HG03520 (cell line): ENCODE data around the gene STOML1.
A peak's percentile ranks its signal among the peaks of the same experiment; 100 is the strongest.

Source experiments
- ATAC-seq: cut with Tn5 transposase; IDR thresholded peaks from one replicate; pipeline ENCODE4 v1.9.1; 2021; ENCODE audit warnings: mild to moderate bottlenecking, moderate library complexity; ENCODE audit not compliant: unreplicated experiment

The STOML1 gene

DNA sequence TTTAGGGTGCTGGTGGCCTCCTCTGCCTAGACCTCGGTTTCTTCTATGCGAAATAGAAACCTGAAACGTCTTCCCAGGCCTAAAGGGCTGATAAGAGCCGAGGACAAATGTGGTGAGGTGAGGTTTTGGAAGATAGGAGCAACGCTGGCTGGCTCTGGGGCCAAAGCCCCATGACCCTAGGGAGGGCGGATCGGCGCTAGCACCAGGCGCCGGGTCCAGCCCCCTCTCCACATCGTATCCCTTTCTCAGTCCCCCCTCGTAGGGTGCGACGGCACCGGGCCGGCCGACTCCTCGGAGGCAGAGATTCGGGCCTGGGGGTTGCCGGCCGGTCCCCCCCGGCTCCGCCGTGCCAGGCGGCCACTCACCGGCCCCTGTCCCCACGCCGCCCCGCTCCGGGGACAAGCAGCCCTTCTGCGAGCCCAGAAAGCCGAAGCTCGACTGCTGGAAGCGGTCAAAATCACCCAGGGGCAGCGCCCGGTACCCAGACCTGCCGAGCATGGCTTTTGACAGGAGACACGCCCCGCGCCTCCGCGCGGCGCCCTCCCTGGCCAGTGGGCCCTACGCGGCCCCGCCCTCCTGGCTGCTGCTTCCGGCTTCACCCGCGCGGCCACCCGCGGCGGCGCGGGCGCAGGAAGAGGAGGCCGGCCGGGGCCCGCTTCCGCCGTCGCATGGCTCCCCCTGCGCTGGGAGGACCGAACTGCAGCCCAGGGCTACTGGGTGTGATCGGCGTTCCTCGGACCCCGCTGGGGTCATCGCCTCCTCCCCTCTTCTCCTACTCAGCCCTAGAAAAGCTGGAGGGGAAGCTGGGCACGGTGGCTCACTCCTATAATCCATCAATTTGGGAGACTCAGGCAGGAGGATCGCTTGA, at the start of gene STOML1:
TSS of gene STOML1 (minus strand) at position 570 of the 868 bp plus-strand sequence. CDS start at position 498, 72 bp downstream.
- ATAC-seq: peak; percentile 65

DNA sequence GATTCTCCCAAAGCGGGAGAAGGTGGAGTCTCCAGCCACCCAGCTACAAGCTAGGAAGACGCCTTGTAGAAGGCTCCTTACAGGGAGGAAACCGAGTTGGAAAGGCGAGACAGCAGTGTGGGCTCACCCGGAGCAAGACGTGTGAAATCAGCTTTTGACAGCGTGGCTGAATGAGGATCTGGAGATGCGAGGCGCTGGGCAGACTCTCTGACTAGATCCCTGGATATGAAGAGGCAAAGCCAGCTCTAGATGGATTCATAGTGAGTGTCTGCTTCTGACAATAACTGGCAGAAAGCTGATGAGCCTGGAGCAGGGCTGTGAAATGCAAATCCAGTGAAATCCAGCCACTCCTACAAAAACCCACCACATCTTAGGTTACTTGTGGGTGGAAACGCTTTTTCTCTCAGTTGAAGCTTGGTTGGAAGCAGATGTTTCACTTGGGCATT, 49.2 kb upstream of the STOML1 start:
- no peak for ATAC-seq

DNA sequence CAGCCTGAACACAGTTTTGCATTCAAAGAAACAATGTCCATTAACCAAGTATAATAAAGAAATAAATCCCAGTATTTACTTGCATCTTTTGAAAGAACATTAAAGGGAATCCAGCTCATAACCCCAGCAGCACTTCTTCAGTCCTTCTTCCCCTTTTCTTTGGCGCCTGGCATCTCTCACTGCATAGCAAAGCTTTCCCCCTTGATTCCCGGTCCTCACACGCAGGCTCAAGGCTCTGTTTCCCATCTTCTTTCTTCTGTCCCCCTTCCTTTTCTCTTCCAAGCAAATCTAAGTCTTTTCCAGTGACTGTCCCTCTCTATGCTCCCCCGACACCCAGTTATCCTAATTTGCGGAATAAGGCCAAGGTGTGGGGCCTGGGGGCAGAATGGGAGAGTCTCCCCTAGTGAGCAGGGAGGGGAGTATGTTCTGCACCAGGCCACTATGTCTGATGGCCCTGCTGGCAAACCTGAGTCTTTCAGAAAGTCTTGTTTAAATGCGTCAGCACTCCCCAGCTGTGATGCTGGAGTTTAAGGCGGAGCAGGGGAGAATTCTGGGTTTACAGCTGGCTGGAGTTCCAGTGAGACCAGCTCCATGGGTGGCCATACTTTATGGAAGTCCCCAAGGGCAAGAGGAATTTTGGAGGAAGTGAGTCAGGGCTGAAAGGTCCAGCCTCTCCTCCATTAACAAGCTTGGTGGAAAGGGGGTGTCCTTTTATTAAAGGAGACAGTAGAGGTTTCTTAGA, 48.2 kb upstream of the STOML1 start:
- ATAC-seq: no peak

- ATAC-seq: no peak
These were observed 47.5 kb upstream of the STOML1 start for GRCh38 chr15:74039656-74040010.

DNA sequence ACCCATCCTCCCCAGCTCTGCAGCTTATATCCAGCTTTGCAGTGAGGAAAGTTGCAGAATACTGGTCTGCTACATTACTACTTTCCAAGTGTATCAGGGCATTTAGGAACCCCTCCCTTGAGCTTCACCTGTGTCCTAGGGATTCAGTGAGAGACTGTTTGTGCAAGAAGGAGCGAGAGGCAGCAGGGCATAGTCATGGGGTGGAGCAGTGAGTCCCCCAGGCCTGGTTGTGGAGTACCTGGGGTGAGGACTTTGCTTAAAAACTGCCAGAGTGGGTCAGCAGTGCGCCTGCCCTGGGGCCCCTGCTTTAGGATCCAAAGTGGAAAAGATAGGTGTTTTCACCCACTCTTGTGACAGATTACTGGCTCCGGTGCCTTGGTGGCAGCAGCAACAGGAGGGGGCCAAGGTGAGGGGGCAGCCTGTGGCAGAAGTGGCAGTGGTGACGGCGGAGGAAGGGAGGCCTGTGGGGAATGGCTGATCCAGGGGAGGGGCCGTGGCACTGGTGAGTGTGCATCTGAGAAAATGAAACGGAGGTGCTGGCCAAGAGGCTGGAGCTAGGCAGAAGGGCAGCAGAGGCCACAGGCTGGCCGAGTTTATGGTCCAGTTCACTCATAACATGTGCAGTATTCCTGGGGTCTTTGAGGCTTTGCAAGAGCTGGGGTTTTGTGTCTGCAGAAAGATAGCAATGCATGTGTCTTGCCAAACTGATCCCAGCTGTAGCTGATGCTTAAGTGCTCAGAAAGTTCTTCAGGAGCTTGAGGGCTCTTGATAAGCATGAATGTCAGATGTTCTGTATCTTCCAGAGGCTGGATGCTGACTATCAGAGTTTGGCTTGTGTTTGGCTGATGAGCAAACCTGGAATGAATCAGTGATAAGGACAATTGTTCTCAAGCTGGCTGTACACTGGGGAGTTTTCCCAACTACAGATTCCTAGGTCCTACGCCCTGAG, 46.9 kb upstream of the STOML1 start:
- ATAC-seq: no peak

GRCh38 chr15:74037171-74038117, 45.3 kb upstream of the STOML1 start:
- ATAC-seq: no peak

DNA sequence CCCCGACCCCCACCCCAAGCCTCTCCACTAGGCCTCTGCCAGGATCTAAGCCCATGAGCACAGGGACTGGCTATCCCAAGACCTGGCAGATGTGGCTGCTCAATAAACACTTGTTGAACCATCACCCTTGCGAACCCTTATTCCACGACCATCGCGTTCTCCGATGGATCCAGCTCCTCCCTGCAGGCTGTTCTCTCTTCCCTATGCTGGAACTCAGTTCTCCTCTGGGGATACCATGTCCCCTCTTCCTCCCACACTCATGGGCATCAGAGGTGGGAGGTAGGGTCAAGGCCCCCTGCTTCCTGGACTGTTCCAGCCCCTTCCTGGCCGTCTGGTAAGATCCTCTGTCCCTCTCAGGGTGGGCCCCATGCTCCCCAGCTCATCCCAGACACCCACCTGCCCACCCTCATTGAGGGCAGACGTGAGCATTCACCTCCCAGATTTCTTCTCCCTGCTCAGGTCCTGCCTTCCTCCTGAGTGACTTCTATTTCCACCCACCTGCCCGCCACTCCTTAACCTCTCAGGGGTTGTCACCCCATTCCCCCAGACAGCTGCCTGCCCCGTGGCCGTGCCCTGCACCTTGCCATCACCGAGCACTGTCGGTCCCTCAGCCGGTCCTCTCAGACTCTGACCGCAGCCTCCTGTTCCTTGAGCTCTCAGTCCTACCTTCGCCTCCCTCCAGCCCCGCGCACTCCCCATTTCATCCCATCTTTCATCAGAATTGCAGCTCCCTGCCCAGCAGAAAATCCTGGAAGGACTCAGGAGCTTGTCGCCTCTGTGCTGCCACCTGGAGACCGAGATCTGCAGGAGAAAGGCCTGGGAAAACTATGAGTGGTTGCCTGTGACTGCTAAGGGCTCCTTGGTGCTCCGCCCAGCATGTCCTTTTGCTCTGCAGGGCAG, 44.4 kb upstream of the STOML1 start:
- ATAC-seq: no peak

GRCh38 chr15:74035121-74036017, 43.3 kb upstream of the STOML1 start:
- no peak for ATAC-seq

DNA sequence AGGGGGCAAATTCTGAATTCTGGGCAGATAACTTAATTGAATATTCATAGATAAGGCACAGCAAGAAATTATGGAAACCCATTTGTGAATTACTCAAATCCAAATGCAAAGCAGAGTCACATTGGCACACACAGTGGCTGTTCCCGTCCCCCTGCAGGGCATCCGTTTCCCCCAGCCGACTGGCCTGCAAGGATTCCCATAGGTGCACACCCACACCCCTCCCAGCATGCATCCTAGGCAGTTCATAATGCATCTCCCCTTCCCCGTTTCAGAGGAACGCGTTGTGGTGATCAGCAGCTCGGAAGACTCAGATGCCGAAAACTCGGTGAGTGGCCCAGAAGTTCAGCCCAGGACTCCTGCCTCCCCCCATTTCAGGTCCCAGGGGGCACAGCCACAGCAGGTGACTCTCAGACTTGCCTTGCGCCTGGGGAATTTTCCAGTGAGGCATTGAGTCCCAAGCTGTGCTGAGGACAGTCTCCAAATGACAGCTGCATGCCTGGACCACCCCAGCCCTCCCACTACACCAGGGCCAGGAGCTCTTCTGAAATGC, 42.2 kb upstream of the STOML1 start:
- no peak for ATAC-seq

GRCh38 chr15:74032606-74033561, 40.8 kb upstream of the STOML1 start:
- no peak for ATAC-seq

GRCh38 chr15:74032046-74032445, 40.0 kb upstream of the STOML1 start:
- ATAC-seq: no peak

GRCh38 chr15:74028646-74029045, 36.6 kb upstream of the STOML1 start:
- ATAC-seq: no peak

- no peak for ATAC-seq
These were observed 35.6 kb upstream of the STOML1 start for GRCh38 chr15:74027688-74028087.

GRCh38 chr15:74025436-74025835, 33.3 kb upstream of the STOML1 start:
- ATAC-seq: no peak

DNA sequence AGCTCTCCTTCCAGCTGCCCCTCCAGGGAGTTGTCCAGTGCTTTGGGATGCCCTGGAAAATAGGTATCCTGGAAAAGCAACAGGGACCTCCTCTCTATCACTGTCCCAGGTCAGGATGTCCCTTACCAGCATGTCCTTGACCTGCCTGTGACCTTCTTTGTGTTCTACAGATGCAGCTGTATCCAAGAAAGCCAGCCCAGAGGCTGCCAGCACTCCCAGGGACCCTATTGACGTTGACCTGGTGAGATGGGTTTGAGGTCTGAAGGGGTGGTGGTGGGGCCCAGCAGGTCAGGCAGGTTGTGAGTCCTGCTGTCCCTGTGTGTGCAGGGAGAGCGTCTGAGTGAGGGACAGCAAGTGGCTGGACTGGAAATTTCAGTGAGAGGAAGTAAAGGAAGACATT, 32.6 kb upstream of the STOML1 start:
- no peak for ATAC-seq

GRCh38 chr15:74022706-74023470, 30.8 kb upstream of the STOML1 start:
- no peak for ATAC-seq
